Choroid plexus epithelial cell (primary cell): ENCODE results near the gene SYNGR4.
A peak's percentile ranks its signal among the peaks of the same experiment; 100 is the strongest.

Source experiments
- DNase-seq: peaks from one replicate; pipeline ENCODE4 v3.0.0-alpha.2; 2010; ENCODE audit warnings: low read depth
- H3K4me3 ChIP-seq: 2 replicates; pipeline ENCODE4 v1.5.1; 2011; ENCODE audit warnings: low read depth, mild to moderate bottlenecking, control low read depth, low read length, moderate library complexity
- TF ChIP-seq, protein P1 (sequence below): conservative IDR thresholded peaks from 2 replicates; pipeline ENCODE4 v1.5.1; 2011; ENCODE audit warnings: low read depth, mild to moderate bottlenecking, control low read depth, inconsistent platforms, low read length, moderate library complexity

The SYNGR4 gene

DNA sequence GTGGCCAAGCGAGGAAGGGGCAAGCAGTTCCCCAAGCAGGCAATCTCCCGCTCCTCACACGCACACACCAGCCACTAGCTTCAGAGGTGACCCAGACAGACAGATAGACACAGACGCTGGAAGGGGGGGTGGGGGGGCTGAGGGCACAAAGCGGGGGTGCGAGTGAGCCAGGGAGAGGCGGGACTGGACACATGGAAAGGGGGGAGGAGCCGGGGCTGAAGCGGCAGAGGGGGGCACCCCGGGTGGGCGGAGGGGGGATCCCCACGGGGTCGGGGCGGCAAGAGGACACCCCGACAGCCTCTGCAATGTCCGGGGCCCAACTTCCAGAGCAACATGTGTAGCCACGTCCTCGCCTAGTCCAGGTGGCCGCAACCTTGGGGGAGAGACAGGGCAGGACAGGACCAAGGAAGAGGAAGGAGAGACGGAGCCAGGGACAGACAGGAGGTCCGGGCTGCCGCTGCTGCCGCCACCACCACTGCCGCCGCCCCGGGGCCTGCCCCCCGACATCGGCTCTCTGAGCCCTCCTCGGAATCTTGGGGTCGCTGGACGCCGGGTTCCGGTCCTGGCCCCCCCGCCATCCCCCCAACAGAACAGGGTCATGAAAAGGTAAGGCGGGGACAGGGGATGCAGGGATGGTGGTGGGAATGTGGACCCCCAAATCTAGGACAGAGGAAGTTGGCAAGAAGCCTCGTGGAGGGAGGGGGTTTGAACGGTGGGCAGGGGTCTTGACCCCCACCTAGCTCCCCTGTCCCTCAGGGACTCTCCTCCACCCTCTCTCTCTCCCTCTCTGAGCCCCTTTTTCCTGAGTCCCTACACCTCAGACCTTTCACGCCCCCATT lies 30.4 kb downstream of the SYNGR4 start:
- peak overlapping the region; percentile 37 for H3K4me3 ChIP-seq
- TF ChIP-seq, protein P1, sequence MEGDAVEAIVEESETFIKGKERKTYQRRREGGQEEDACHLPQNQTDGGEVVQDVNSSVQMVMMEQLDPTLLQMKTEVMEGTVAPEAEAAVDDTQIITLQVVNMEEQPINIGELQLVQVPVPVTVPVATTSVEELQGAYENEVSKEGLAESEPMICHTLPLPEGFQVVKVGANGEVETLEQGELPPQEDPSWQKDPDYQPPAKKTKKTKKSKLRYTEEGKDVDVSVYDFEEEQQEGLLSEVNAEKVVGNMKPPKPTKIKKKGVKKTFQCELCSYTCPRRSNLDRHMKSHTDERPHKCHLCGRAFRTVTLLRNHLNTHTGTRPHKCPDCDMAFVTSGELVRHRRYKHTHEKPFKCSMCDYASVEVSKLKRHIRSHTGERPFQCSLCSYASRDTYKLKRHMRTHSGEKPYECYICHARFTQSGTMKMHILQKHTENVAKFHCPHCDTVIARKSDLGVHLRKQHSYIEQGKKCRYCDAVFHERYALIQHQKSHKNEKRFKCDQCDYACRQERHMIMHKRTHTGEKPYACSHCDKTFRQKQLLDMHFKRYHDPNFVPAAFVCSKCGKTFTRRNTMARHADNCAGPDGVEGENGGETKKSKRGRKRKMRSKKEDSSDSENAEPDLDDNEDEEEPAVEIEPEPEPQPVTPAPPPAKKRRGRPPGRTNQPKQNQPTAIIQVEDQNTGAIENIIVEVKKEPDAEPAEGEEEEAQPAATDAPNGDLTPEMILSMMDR, result no peak
- DNase-seq, result no peak

DNA sequence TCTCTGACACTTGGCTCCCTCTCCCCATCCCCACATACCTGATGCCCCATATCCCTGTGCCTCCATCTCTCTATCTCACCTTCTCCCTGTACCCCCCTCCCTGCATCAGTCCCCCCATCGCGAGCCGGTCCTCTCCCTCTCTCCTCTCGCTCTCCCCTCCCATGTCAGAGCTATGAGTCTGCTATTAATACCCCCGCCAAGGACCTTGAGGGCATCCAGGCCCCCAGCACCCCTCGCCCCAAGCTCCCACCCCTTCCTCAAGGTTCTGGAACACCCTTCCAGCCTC lies 30.9 kb downstream of the SYNGR4 start:
- DNase-seq, result no peak
- no peak overlapping the region for H3K4me3 ChIP-seq

DNA sequence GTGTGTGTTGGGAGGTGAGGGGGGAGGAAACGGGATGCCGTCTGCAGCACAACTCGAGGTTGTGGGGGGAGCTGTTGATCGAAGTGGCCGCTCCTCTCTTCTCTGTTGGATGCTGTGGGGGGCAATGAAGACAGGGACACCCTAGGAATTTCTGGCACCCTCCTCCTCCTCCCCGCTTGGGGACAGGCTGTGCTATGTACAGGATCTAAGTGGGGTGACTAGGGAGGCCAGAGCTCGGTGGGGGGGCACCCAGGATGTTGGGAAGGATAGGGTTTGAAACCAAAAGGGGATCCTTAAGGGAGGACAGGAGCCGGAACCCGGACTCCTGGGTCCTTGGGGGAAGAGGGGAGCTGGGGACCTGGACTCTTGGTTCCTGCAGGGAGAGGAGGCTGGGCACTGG lies 31.3 kb downstream of the SYNGR4 start:
- TF ChIP-seq, protein P1, result no peak
- no peak for DNase-seq
- H3K4me3 ChIP-seq, result no peak overlapping the region

More for the DNA sequence above, 30.9 kb downstream of the SYNGR4 start:
- TF ChIP-seq, protein P1, result no peak

DNA sequence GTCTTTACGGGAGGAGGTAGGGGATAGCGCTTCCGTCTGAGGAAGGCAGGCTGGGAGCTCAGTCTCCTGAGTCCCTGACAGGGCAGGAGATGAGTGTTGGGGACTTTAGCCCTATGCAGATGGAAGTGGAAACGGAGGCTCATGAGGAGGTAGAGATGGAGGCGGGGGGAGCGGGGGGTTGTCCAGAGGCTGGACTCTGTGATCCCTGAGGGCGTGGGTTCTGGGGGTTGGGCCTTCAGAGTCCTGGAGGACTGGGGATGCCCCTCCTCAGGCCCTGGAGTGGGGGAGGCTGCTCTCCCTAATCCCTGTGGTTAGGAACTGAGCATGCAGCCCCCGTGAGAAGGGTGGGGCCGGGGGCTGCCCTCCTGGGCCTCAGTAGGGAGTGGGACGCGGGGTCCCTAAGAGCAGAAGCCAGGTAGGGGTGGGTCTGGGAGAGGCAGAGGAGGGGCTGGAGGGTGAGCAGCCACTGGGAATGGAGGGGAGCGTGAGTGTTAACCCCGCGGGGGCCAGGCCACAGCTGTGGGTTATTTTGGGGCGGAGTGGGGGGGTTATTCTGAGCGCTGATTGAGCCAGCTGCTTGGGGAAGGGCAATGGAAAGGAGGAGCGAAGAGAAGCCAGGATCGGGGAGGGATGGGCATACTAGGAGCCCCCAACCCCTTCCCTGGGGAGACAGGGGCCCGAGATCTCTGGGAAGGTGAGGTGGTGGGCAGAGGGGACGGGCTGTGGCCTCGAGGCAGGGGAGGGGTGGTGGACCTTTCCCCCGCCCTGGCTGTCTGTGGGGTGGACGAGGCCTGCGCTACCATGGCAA lies 32.1 kb downstream of the SYNGR4 start:
- H3K4me3 ChIP-seq, result no peak overlapping the region
- TF ChIP-seq, protein P1, result no peak

DNA sequence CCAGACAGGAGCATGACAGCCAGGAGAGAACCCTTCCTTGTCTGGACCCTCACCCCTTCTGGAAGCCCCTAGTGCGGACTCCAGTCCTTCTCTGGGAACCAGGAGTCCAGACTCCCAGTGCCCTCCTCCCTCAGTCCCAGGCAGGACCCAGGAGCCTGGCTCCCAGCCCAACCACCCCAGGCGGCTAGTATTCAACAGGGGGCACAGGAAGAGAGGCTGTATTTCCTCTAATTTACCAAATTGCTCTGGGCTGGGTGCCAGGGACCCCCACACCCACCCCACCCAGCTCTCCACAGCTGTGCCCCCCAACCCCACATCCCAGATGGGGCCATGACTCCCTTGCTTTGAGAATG lies 32.6 kb downstream of the SYNGR4 start:
- H3K4me3 ChIP-seq, result no peak overlapping the region
- TF ChIP-seq, protein P1, result no peak
- no peak for DNase-seq

More for the DNA sequence above, 32.1 kb downstream of the SYNGR4 start:
- DNase-seq, result no peak

DNA sequence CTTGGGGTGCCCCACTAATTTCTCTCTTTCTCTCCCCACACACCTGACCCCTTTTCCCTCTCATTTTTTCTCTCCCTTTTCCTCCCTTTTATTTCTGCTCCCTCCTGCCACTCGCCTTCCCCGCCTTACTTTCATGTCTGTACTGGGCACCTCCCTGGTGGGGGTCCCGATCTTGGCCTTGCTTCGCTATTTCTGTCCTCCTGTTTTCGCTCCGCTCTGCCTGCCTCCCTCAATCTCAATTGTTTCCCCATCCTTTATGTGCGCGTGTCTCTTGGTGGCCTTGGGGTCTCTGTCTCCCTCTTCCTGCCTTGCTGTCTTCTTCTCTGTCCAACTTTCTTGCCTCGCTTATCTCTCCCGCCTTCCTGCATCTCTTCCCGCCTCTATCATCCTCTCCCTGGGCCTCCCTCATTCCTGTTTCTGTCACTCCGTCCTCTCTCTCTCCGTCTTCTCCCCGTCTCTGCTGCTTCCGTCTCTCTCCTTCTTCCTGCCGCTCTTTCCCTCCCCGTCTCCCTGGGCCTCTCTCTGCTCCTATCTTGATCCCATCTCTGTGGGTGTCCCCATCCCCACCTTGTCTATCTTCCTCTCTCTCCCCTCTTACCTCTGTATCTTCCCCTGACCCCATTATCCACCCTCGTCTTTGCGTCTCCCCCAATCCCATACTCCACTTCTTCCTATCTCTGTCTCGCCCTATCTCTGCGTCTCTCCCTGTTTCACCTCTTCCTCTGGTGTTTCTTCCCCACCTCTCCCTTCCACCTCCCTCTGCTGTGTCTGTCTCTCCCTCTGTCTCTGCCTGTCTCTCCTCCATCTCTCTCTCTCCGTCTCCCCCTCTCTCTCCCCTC lies 33.3 kb downstream of the SYNGR4 start:
- no peak for DNase-seq
- TF ChIP-seq, protein P1, result no peak
- H3K4me3 ChIP-seq, result peak overlapping the region; percentile 69
